ENCODE results near the gene KIF6.

GRCh38 chr6:39543950-39544349 lies 181.3 kb downstream of the KIF6 start:
- TF ChIP-seq POLR2AphosphoS5 (IDR thresholded peaks at IDR 0.05): no peak
- TF ChIP-seq CTCF (IDR thresholded peaks at IDR 0.05): no peak
- TF ChIP-seq POLR2A (IDR thresholded peaks at IDR 0.05): no peak
